HepG2 (cell line): Measurements from ENCODE around the gene MYO16.

Experiments
- ARID4A ChIP-seq: sonication (generic); formaldehyde crosslinking; IDR thresholded peaks from 2 replicates; pipeline ENCODE4 v1.5.0; 2020; ENCODE audit warnings: mild to moderate bottlenecking, missing genetic modification reagents, borderline replicate concordance
- ASH2L ChIP-seq: fragments of 300-600, 200-600 bp; sonication (generic); IDR thresholded peaks from 2 replicates; pipeline ENCODE4 v1.7.0; 2017; ENCODE audit warnings: low read depth, mild to moderate bottlenecking, moderate library complexity, mixed read lengths, low read length; ENCODE audit not compliant: insufficient read length
- BCLAF1 ChIP-seq: fragments of 450-650 bp; IDR thresholded peaks from 2 replicates; pipeline ENCODE4 v1.6.1; 2017; ENCODE audit warnings: mild to moderate bottlenecking
- CREM ChIP-seq, 2 experiments: sonication (generic) in 1 of 2; formaldehyde crosslinking in 1 of 2; IDR thresholded peaks; 2 replicates each; pipeline versions ENCODE4 v1.4.0 to v1.6.1; 2016 to 2020; ENCODE audit warnings: antibody characterized with exemption in 1 of 2, mild to moderate bottlenecking in 1 of 2, missing genetic modification reagents in 1 of 2
- EZH2 ChIP-seq: conservative IDR thresholded peaks from 2 replicates; pipeline ENCODE4 v1.6.1; 2012; ENCODE audit warnings: mild to moderate bottlenecking, low read depth, low read length, moderate library complexity
- KDM1A ChIP-seq: IDR thresholded peaks from 2 replicates; pipeline ENCODE4 v1.6.1; 2016; ENCODE audit warnings: missing compliant biosample characterization
- KLF12 ChIP-seq: sonication (generic); formaldehyde crosslinking; IDR thresholded peaks from 2 replicates; pipeline ENCODE4 v1.4.0; 2020; ENCODE audit warnings: missing genetic modification reagents, borderline replicate concordance
- MAZ ChIP-seq, 2 experiments: sonication (generic) in 1 of 2; formaldehyde crosslinking in 1 of 2; IDR thresholded peaks; 2 replicates each; pipeline versions ENCODE4 v1.5.0 to v1.6.1; 2012 to 2020; ENCODE audit warnings: low read depth in 2 of 2, mild to moderate bottlenecking in 2 of 2, borderline replicate concordance in 1 of 2, improper control_type of control experiment in 1 of 2, low read length in 1 of 2, missing genetic modification reagents in 1 of 2, moderate library complexity in 1 of 2
- TAF1 ChIP-seq: sonication (generic); formaldehyde crosslinking; IDR thresholded peaks from 2 replicates; pipeline ENCODE4 v1.4.0; 2020; ENCODE audit warnings: missing genetic modification reagents
- ZBTB4 ChIP-seq: sonication (generic); formaldehyde crosslinking; IDR thresholded peaks from 2 replicates; pipeline ENCODE4 v1.4.0; 2020; ENCODE audit warnings: missing genetic modification reagents, mild to moderate bottlenecking, borderline replicate concordance

- TF ChIP-seq ASH2L (no peak), KLF12 (CRISPR knock-in tag) (no peak), BCLAF1 (no peak), EZH2 (no peak), MAZ (IDR thresholded peaks at IDR 0.05; ENCODE audit: borderline replicate concordance, low read depth, low read length) (no peak), MAZ (CRISPR knock-in tag; IDR thresholded peaks at IDR 0.05; ENCODE audit: low read depth) (no peak), ARID4A (CRISPR knock-in tag) (no peak), CREM (IDR thresholded peaks at IDR 0.05) (no peak), CREM (CRISPR knock-in tag; IDR thresholded peaks at IDR 0.05) (no peak), TAF1 (no peak), KDM1A (CRISPR knock-in tag) (no peak), ZBTB4 (no peak)
These were observed 16.0 kb downstream of the MYO16 start for GRCh38 chr13:108645376-108645775.
